GM18867 (cell line): Measurements from ENCODE around the gene CYP26B1.

Experiments
- ATAC-seq: cut with Tn5 transposase; IDR thresholded peaks from one replicate; pipeline ENCODE4 v1.9.1; 2021; ENCODE audit warnings: mild to moderate bottlenecking, moderate library complexity; ENCODE audit not compliant: unreplicated experiment

CYP26B1 gene

GRCh38 chr2:72147303-72147971 lies at the start of gene CYP26B1:
Gene CYP26B1 (minus strand): TSS chr2:72147862. CDS start chr2:72147834, 28 bp downstream.
- ATAC-seq: no peak

- ATAC-seq: no peak
Observed at GRCh38 chr2:72193723-72194122, 46.1 kb upstream of the CYP26B1 start.

GRCh38 chr2:72191441-72191840 lies 43.8 kb upstream of the CYP26B1 start:
- ATAC-seq: no peak

- ATAC-seq: no peak
Observed at GRCh38 chr2:72185206-72185605, 37.5 kb upstream of the CYP26B1 start.

GRCh38 chr2:72183466-72183865 lies 35.8 kb upstream of the CYP26B1 start:
- no peak for ATAC-seq

GRCh38 chr2:72183016-72183415 lies 35.4 kb upstream of the CYP26B1 start:
- ATAC-seq: no peak

GRCh38 chr2:72182547-72182946 lies 34.9 kb upstream of the CYP26B1 start:
- no peak for ATAC-seq

GRCh38 chr2:72181616-72182015 lies 34.0 kb upstream of the CYP26B1 start:
- ATAC-seq: no peak

GRCh38 chr2:72180351-72180750 lies 32.7 kb upstream of the CYP26B1 start:
- ATAC-seq: no peak

GRCh38 chr2:72178551-72178950 lies 30.9 kb upstream of the CYP26B1 start:
- ATAC-seq: no peak

GRCh38 chr2:72176281-72176680 lies 28.6 kb upstream of the CYP26B1 start:
- ATAC-seq: no peak

- ATAC-seq: no peak
Observed at GRCh38 chr2:72175636-72176035, 28.0 kb upstream of the CYP26B1 start.

- no peak for ATAC-seq
Observed at GRCh38 chr2:72173640-72174321, 26.1 kb upstream of the CYP26B1 start.

GRCh38 chr2:72172478-72172877 lies 24.8 kb upstream of the CYP26B1 start:
- ATAC-seq: no peak

- ATAC-seq: no peak
Observed at GRCh38 chr2:72166279-72166678, 18.6 kb upstream of the CYP26B1 start.

- ATAC-seq: no peak
Observed at GRCh38 chr2:72165792-72166191, 18.1 kb upstream of the CYP26B1 start.

GRCh38 chr2:72162574-72162973 lies 14.9 kb upstream of the CYP26B1 start:
- no peak for ATAC-seq

- ATAC-seq: no peak
Observed at GRCh38 chr2:72159211-72159993, 11.7 kb upstream of the CYP26B1 start.

GRCh38 chr2:72157871-72158771 lies 10.5 kb upstream of the CYP26B1 start:
- no peak for ATAC-seq

GRCh38 chr2:72156872-72157271 lies 9.2 kb upstream of the CYP26B1 start:
- no peak for ATAC-seq

GRCh38 chr2:72155737-72156136 lies 8.1 kb upstream of the CYP26B1 start:
- ATAC-seq: no peak
